C4-2B (cell line): ENCODE results near the gene GALNT17.

Experiments used
- CTCF ChIP-seq: fragments of 450-650 bp; conservative IDR thresholded peaks from 2 replicates; pipeline ENCODE4 v1.5.1; 2017; ENCODE audit warnings: mild to moderate bottlenecking
- ZFX ChIP-seq: fragments of 450-650 bp; IDR thresholded peaks from 2 replicates; pipeline ENCODE4 v1.6.1; 2017

- no peak for TF ChIP-seq CTCF
- TF ChIP-seq ZFX, result no peak
Observed at GRCh38 chr7:71708710-71709109, 576.8 kb downstream of the GALNT17 start.
